Keratinocyte (primary cell): ENCODE results near the gene PRPH2.

ENCODE experiments used
- EZH2 ChIP-seq: IDR thresholded peaks from one replicate; pipeline ENCODE4 v1.6.1; 2012; ENCODE audit warnings: inconsistent platforms, mild to moderate bottlenecking, low read length, moderate library complexity
- TF ChIP-seq, protein P1 (sequence below), 3 experiments: IDR thresholded peaks in 1 of 3; conservative IDR thresholded peaks in 1 of 3; optimal IDR thresholded peaks in 1 of 3; 2 replicates in 2 of 3; 3 replicates in 1 of 3; pipeline versions ENCODE3 to v1.5.1; 2011; ENCODE audit warnings: low read length in 3 of 3, mild to moderate bottlenecking in 3 of 3, moderate library complexity in 2 of 3, control low read depth in 1 of 3, inconsistent platforms in 1 of 3; ENCODE audit not compliant: insufficient read depth in 2 of 3; ENCODE audit errors: extremely low read depth in 1 of 3

GRCh38 chr6:42715871-42716270, 6.5 kb downstream of the PRPH2 start:
- TF ChIP-seq, protein P1, sequence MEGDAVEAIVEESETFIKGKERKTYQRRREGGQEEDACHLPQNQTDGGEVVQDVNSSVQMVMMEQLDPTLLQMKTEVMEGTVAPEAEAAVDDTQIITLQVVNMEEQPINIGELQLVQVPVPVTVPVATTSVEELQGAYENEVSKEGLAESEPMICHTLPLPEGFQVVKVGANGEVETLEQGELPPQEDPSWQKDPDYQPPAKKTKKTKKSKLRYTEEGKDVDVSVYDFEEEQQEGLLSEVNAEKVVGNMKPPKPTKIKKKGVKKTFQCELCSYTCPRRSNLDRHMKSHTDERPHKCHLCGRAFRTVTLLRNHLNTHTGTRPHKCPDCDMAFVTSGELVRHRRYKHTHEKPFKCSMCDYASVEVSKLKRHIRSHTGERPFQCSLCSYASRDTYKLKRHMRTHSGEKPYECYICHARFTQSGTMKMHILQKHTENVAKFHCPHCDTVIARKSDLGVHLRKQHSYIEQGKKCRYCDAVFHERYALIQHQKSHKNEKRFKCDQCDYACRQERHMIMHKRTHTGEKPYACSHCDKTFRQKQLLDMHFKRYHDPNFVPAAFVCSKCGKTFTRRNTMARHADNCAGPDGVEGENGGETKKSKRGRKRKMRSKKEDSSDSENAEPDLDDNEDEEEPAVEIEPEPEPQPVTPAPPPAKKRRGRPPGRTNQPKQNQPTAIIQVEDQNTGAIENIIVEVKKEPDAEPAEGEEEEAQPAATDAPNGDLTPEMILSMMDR (optimal IDR thresholded peaks at IDR 0.05 in 1 of 3, IDR thresholded peaks at IDR 0.05 in 1 of 3, conservative IDR thresholded peaks at IDR 0.05 in 1 of 3; ENCODE audit: extremely low read depth in 1 of 3, insufficient read depth in 2 of 3, low read length in 3 of 3) = no peak
- no peak for TF ChIP-seq EZH2
